Subcutaneous adipose tissue (tissue), 4 donors: ENCODE results near the gene BCOR. TPM values are rescaled to one million over a fixed set of nuclear protein-coding genes. Genes with fewer than 3 reads are reported as not detected.

Experiments
- total RNA-seq, 4 donors: library from RNA; depleted of rRNA; stranded (reverse); fragments of >200 nt; gene quantifications; one replicate each; pipeline ENCODE4 v1.1.0, GENCODE V29; 2016
- TF ChIP-seq, protein P1 (sequence below): fragments of 450-650 bp; IDR thresholded peaks from one replicate; pipeline ENCODE4 v1.5.1; 2016; ENCODE audit warnings: low read depth, mild to moderate bottlenecking, control low read depth, antibody characterized with exemption, moderate library complexity

The BCOR gene
- total RNA-seq, 4 donors from 2014 or later: 9.3 to 17.1 (median 9.5) TPM

DNA sequence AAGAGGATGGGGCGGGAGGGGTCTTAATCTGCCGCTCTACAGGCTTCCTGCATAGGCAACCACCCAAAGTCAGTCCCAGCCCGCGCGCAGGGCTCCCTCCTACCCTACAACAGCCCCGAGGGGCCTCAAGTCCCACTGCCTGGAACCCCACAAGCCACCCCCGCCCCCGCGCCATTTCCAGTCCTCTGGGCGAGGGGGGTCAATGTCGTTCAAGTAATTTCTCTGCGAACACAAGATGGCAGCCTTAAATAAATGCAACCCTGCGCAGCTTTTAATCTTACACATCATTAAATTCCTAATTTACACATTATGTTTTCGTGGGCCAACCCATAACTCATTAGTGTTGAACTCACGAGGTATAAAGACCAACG lies 92.9 kb downstream of the BCOR start:
- TF ChIP-seq, protein P1, sequence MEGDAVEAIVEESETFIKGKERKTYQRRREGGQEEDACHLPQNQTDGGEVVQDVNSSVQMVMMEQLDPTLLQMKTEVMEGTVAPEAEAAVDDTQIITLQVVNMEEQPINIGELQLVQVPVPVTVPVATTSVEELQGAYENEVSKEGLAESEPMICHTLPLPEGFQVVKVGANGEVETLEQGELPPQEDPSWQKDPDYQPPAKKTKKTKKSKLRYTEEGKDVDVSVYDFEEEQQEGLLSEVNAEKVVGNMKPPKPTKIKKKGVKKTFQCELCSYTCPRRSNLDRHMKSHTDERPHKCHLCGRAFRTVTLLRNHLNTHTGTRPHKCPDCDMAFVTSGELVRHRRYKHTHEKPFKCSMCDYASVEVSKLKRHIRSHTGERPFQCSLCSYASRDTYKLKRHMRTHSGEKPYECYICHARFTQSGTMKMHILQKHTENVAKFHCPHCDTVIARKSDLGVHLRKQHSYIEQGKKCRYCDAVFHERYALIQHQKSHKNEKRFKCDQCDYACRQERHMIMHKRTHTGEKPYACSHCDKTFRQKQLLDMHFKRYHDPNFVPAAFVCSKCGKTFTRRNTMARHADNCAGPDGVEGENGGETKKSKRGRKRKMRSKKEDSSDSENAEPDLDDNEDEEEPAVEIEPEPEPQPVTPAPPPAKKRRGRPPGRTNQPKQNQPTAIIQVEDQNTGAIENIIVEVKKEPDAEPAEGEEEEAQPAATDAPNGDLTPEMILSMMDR: no peak

DNA sequence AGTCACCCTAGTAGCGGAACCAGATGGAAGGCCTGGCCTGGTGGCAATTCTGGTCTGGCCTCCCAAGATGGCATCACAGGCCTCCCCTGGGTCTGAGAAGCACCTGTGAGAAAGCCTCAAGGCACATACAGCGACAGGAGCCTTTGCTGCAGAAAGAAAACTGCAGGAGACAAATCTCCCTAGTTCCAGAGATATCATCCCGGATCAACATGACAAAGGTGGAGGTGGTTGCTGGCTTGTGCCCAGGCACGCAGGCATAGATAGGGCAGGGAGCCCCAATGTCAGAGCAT lies 93.6 kb downstream of the BCOR start:
- TF ChIP-seq, protein P1: no peak

DNA sequence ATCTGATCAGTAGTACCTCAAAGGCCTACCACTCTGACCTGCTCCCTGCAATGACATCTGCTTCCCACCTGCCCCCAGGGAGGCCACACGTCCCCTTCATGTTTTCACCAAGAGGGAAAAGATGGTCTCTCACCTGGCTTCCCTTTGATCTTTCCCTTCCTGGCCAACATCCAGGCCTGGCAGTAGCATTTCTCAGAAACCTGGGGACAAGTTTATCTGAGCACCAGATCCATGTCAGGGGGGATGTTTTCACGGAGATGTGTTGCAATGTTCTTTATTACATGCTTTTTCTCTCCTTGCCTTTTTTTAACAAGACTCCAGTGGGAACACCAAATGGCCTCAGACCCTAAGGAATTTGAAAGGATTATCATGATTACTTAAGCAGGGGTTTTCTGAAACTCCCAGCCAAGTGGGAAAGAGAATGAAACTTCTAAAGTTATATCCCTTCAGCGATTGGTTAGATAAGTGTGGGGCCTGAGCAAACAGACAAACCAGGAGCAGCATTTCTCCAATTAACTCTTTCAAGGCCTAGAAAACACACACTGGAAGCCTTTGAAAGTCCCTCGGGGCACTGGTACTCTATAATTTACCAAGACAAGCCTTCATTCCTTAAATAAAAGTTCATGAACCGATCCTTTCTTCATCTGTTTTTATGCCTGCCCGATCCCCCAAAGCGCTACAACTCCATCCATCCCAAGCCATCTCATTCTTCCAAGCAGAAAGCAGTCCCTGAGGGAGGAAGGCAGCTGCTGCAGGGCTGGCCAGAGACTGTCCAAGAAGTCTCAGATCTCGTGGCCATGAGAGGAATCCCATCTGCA lies 94.1 kb downstream of the BCOR start:
- TF ChIP-seq, protein P1: no peak

DNA sequence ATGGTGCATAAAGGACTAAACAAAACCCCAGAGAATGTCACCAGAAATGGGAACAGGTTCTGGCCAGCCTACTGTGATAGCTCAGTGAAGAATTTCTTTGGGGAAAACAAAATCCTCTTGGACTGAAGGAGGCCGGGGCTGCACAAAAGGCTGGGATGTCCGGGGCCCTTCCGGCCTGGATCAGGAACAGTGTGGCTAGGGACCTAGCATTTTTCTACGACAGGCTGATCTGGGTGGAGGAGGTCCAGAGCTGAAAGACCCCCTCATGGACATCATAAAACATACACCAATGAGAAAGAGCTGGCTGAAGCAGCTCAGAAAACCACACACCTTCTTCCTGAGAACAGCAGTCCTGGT lies 94.7 kb downstream of the BCOR start:
- TF ChIP-seq, protein P1: no peak
